ENCODE data around the gene PIGS. TPM values are rescaled to one million over a fixed set of nuclear protein-coding genes. Genes with fewer than 3 reads are reported as not detected.

The PIGS gene
- total RNA-seq, 1 donor from 2014 or later: 44.2 TPM

DNA sequence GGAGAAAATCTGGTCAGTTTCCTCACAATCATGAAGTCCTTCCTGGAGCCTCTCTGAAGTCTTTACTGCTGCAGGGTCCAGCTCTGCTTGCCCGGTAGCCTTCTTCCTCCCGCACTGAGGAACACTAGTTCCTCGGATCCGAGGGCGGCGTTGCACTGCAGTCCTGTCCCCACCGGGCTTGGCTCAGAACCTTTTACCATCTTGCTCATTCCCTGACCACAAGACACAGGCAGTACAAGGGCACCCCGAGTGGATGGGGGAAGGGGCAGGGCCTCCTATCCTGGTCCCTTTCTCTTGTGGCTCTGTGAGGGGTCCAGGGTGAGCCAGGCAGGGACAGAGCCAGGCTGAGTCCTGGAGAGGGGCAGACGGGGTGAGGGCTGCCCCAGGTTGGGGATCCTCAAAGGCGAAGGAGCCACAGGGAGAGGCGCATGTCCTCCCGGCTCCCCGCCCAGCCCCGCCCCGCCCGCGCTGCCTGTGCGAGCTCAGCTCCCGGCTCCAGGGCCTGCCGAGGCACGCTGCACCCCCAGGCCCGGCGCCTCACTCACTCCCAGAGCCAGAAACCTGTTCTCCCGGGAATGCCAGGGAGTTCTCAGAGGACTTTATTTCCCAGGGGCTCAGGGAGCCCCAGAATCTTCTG, 63.6 kb downstream of the PIGS start:
- DNase-seq (ENCODE audit: low read depth in 2 of 2): no peak

DNA sequence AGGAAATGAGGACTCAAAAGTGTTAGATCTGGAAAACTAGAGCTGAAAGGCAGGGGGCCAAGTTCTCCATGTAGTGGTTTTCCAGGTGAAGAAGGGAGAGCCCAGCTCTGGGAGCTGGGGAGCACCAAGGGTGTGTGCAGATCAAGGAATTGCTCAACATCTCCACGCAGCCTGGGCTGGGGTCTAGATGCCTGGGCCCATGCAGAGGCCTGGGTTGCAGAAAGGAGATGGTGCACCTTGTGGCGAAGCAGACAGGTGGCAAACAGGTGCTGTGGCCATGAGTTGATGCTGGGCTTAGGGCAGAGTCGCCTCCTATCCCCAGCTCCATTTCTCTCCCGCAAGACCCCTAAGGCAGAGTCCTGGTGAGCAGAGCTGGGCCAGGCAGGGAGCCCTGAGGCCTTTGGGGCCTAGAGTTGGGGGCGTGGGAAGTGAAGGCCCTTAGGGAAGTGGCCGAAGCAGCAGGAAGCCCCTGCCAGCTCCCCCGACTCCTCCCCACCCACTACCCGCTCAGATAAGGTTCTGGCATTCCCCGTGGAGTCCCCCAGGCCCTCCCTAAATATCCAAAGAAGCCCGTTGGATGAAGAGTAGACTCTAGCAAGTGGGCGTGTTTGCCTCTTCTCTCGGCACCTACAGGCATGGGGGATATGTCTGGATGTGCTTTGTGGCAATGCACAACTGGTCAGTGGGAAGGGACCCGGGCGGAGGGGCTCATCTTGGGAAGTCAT, 64.4 kb downstream of the PIGS start:
- no peak for DNase-seq (ENCODE audit: low read depth in 2 of 2)

DNA sequence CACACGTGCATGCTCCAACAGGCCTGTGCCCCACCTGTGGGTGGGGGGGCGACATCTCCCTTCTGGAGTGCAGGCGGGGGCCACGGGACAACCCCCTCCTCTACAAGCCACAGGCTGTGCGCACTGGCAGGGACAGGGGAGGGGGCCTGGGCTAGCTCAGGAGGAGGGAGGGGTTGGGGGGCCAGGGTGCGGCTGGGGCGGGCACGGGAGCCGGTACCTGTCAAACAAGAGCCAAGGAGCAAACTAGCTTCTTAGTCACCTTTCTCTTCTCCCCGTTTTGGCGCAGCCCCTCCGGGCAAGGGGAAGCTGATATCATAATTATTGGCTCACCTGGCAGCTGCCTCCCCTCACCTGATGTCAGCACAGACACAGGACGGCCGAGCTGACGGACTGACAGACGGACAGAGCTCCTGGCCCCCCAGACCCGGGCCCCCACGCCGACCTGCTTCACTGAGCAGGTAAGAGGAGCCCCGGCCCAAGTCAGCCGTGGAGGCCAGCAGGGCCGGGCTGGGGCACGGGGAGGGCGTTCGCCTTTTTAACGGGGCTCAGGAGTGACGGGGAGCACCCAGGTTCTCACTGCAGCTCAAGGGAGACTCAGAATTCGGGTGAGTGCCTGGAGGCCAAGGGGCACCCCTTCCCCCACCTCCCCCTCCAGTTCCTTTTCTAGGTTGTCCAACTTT, 65.2 kb downstream of the PIGS start, which contains the start of gene FOXN1:
FOXN1 (plus strand) TSS at position 363 of the 680 bp plus-strand sequence. CDS start 17,622 bp downstream, outside the sequence.
- DNase-seq (ENCODE audit: low read depth in 2 of 2): no peak

DNA sequence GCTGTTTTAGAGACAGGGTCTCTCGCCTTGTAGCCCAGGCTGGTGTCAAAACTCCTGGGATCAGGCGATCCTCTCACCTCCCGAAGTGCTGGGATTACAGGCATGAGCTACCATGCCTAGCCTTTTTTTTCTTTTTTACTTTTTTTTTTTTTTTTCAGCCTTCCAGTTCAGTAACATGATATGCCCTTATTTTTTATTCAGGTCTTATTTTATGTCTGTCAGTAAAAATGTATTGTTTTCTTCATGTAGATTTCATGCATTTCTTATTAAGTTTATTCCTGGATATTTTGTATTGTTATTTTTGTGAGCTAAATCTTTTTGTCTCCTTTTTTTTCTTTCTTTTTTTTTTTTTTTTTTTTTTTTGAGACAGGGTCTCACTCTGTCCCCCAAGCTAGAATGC, 67.9 kb downstream of the PIGS start:
- DNase-seq (ENCODE audit: low read depth in 2 of 2): no peak

Other genes with a start within 250 kb of the PIGS start
- 40.3 and 45.2 TPM in 2 replicates for gene IFT20, start 236.1 kb downstream of the PIGS start, total RNA-seq
- gene TNFAIP1, start 235.8 kb downstream of the PIGS start, total RNA-seq: 71.4 and 108 TPM in 2 replicates
- 66.9 and 72.3 TPM in 2 replicates for gene POLDIP2, start 214.0 kb downstream of the PIGS start, total RNA-seq
- not detected in 2 replicates for gene SEBOX, start 206.3 kb downstream of the PIGS start, total RNA-seq
- gene VTN, start 201.2 kb downstream of the PIGS start, total RNA-seq: under 0.01 TPM in 1 of 2 replicates, not detected in the other
- gene SARM1, start 199.8 kb downstream of the PIGS start, total RNA-seq: 1.8 and 3.7 TPM in 2 replicates
- 0.77 and 1.8 TPM in 2 replicates for gene SLC46A1, start 165.3 kb downstream of the PIGS start, total RNA-seq
- gene SLC13A2, start 97.9 kb downstream of the PIGS start, total RNA-seq: not detected in 2 replicates
- gene FOXN1, start 65.2 kb downstream of the PIGS start, total RNA-seq: not detected in 2 replicates
- gene UNC119, start 18.9 kb downstream of the PIGS start, total RNA-seq: 18.0 and 25.7 TPM in 2 replicates
- 30.7 and 31.7 TPM in 2 replicates for gene ALDOC, start 5.4 kb upstream of the PIGS start, total RNA-seq
- gene SPAG5, start 27.5 kb upstream of the PIGS start, total RNA-seq: 10.9 and 22.2 TPM in 2 replicates
- 2.1 and 2.8 TPM in 2 replicates for gene RSKR, start 42.7 kb upstream of the PIGS start, total RNA-seq
- gene BLTP2, start 73.6 kb upstream of the PIGS start, total RNA-seq: 135 and 142 TPM in 2 replicates
- gene SDF2, start 90.4 kb upstream of the PIGS start, total RNA-seq: 52.4 and 73.0 TPM in 2 replicates
- 37.5 and 48.7 TPM in 2 replicates for gene SUPT6H, start 90.7 kb upstream of the PIGS start, total RNA-seq
- 0.25 and 0.26 TPM in 2 replicates for gene PROCA1, start 140.4 kb upstream of the PIGS start, total RNA-seq
- 11.8 and 18.8 TPM in 2 replicates for gene RAB34, start 146.3 kb upstream of the PIGS start, total RNA-seq
- 429 and 557 TPM in 2 replicates for gene RPL23A, start 148.5 kb upstream of the PIGS start, total RNA-seq
- 0.89 and 1.5 TPM in 2 replicates for gene TLCD1, start 154.7 kb upstream of the PIGS start, total RNA-seq
- 1.7 and 2.1 TPM in 2 replicates for gene NEK8, start 157.3 kb upstream of the PIGS start, total RNA-seq
- gene TRAF4, start 172.5 kb upstream of the PIGS start, total RNA-seq: 24.0 and 29.2 TPM in 2 replicates

Data from dermis microvascular lymphatic vessel endothelial cell (primary cell).